ENCODE data around the gene LRRTM4.

- no peak for TF ChIP-seq USF1 (IDR thresholded peaks at IDR 0.05; ENCODE audit: borderline replicate concordance, low read depth)
- no peak for TF ChIP-seq CTCF (IDR thresholded peaks at IDR 0.05)
- no peak for TF ChIP-seq EP300 (IDR thresholded peaks at IDR 0.05; ENCODE audit: borderline replicate concordance in 1 of 2, low read depth in 1 of 2, low read length in 1 of 2)
- no peak for TF ChIP-seq NRF1 (IDR thresholded peaks at IDR 0.05; ENCODE audit: low read depth, low read length)
These were observed 581.6 kb downstream of the LRRTM4 start for GRCh38 chr2:76940559-76940958.

Data from SK-N-SH (cell line).